Measurements from ENCODE around the gene ATP4B. TPM values are rescaled to one million over a fixed set of nuclear protein-coding genes. Genes with fewer than 3 reads are reported as not detected.

Gene ATP4B
- total RNA-seq, 1 experiment from 2014 or later: not detected

- Histone ChIP-seq H4K20me1 (ENCODE audit: insufficient read depth) (no peaks in the 10 kb centered on the region), H3K4me3 (replicated peaks in 1 of 2; ENCODE audit: low read depth in 1 of 2, low read length in 2 of 2) (no peak overlapping the region), H3K9me3 (ENCODE audit: control insufficient read depth in 1 of 2, insufficient read depth in 1 of 2, low read depth in 1 of 2, low read length in 2 of 2) (no peaks in the 10 kb centered on the region; a peak in 1 of 4 replicates), H3K36me3 (ENCODE audit: control insufficient read depth in 1 of 2, insufficient read depth in 2 of 2, low read length in 2 of 2) (no peaks in the 10 kb centered on the region), H3K9me2 (ENCODE audit: insufficient read depth) (no peaks in the 10 kb centered on the region), H3K79me2 (ENCODE audit: insufficient read depth, low read length) (no peaks in the 10 kb centered on the region), H2AFZ (ENCODE audit: low read depth, low read length, poor library complexity, severe bottlenecking) (no peak overlapping the region), H3K4me1 (ENCODE audit: control insufficient read depth in 1 of 2, insufficient read depth in 2 of 2, low read length in 2 of 2) (no peaks in the 10 kb centered on the region), H3K4me2 (ENCODE audit: low read length) (no peak overlapping the region), H3K9ac (ENCODE audit: low read length) (no peak overlapping the region), H3K27ac (ENCODE audit: low read depth, low read length) (no peak overlapping the region), H3K27me3 (ENCODE audit: insufficient read depth, low read length) (no peaks in the 10 kb centered on the region)
- no peak for ATAC-seq
- intact Hi-C loops (cut with micrococcal nuclease): no loop called here
- TF ChIP-seq EGR1 (IDR thresholded peaks at IDR 0.05; ENCODE audit: low read depth) (no peak), CEBPB (IDR thresholded peaks at IDR 0.05; ENCODE audit: low read depth) (no peak), TCF7L2 (IDR thresholded peaks at IDR 0.05; ENCODE audit: borderline replicate concordance, extremely low read depth, insufficient read depth, insufficient read length) (no peak), EZH2 (IDR thresholded peaks at IDR 0.05) (no peak), ZFX (IDR thresholded peaks at IDR 0.05) (no peak), RAD21 (IDR thresholded peaks at IDR 0.05; ENCODE audit: low read depth) (no peak), POLR2AphosphoS5 (IDR thresholded peaks at IDR 0.05; ENCODE audit: low read depth, low read length) (no peak), SP1 (IDR thresholded peaks at IDR 0.05; ENCODE audit: low read depth) (no peak), SIN3A (IDR thresholded peaks at IDR 0.05; ENCODE audit: low read depth) (no peak), CBX3 (IDR thresholded peaks at IDR 0.05; ENCODE audit: low read depth) (no peak), SRF (IDR thresholded peaks at IDR 0.05; ENCODE audit: low read depth) (no peak), REST (IDR thresholded peaks at IDR 0.05; ENCODE audit: low read depth) (no peak), FOSL1 (IDR thresholded peaks at IDR 0.05; ENCODE audit: low read depth) (no peak), POLR2A (IDR thresholded peaks at IDR 0.05; ENCODE audit: borderline replicate concordance, extremely low read depth, insufficient read depth, insufficient read length) (no peak), EZH2phosphoT487 (IDR thresholded peaks at IDR 0.05; ENCODE audit: borderline replicate concordance) (no peak)
- TF ChIP-seq, protein P1, sequence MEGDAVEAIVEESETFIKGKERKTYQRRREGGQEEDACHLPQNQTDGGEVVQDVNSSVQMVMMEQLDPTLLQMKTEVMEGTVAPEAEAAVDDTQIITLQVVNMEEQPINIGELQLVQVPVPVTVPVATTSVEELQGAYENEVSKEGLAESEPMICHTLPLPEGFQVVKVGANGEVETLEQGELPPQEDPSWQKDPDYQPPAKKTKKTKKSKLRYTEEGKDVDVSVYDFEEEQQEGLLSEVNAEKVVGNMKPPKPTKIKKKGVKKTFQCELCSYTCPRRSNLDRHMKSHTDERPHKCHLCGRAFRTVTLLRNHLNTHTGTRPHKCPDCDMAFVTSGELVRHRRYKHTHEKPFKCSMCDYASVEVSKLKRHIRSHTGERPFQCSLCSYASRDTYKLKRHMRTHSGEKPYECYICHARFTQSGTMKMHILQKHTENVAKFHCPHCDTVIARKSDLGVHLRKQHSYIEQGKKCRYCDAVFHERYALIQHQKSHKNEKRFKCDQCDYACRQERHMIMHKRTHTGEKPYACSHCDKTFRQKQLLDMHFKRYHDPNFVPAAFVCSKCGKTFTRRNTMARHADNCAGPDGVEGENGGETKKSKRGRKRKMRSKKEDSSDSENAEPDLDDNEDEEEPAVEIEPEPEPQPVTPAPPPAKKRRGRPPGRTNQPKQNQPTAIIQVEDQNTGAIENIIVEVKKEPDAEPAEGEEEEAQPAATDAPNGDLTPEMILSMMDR (IDR thresholded peaks at IDR 0.05 in 2 of 3, conservative IDR thresholded peaks at IDR 0.05 in 1 of 3; ENCODE audit: borderline replicate concordance in 1 of 3, insufficient read depth in 1 of 3, low read depth in 2 of 3, low read length in 2 of 3): no peak
- TF ChIP-seq, protein P2, sequence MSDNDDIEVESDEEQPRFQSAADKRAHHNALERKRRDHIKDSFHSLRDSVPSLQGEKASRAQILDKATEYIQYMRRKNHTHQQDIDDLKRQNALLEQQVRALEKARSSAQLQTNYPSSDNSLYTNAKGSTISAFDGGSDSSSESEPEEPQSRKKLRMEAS (IDR thresholded peaks at IDR 0.05): no peak
- TF ChIP-seq, protein P3, sequence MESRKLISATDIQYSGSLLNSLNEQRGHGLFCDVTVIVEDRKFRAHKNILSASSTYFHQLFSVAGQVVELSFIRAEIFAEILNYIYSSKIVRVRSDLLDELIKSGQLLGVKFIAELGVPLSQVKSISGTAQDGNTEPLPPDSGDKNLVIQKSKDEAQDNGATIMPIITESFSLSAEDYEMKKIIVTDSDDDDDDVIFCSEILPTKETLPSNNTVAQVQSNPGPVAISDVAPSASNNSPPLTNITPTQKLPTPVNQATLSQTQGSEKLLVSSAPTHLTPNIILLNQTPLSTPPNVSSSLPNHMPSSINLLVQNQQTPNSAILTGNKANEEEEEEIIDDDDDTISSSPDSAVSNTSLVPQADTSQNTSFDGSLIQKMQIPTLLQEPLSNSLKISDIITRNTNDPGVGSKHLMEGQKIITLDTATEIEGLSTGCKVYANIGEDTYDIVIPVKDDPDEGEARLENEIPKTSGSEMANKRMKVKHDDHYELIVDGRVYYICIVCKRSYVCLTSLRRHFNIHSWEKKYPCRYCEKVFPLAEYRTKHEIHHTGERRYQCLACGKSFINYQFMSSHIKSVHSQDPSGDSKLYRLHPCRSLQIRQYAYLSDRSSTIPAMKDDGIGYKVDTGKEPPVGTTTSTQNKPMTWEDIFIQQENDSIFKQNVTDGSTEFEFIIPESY (IDR thresholded peaks at IDR 0.05; ENCODE audit: extremely low read depth, insufficient replicate concordance, low read length): no peak
- DNase-seq (ENCODE audit: low read depth, low spot score): no peak
- ChIA-PET CTCF (no interaction called here), RAD21 (ENCODE audit: low non-redundant PET in 1 of 2, low total read pairs in 2 of 2, uncharacterized antibody in 2 of 2, unreplicated experiment in 2 of 2) (no interaction called here), POLR2A (no interaction called here)
- no TSS peak for BruUV-seq (replicated peaks)
These were observed 11.8 kb upstream of the ATP4B start for GRCh38 chr13:113669755-113670341.
